Sigmoid colon (tissue), 7 donors: ENCODE measurements around the gene VAMP5. TPM values are rescaled to one million over a fixed set of nuclear protein-coding genes. Genes with fewer than 3 reads are reported as not detected.

ENCODE experiments used
- DNase-seq: peaks from one replicate; pipeline ENCODE4 v3.0.0-alpha.2; 2019
- H3K27ac ChIP-seq, 4 donors: fragments of 200-600 bp; sonication (generic); one replicate each; pipeline ENCODE4 v1.5.1; 2016 to 2019; ENCODE audit warnings: mild to moderate bottlenecking in 1 of 4
- H3K27me3 ChIP-seq, 3 donors: fragments of 200-600 bp; sonication (generic); one replicate each; pipeline ENCODE4 v1.5.1; 2019; ENCODE audit warnings: mild to moderate bottlenecking in 1 of 3
- H3K36me3 ChIP-seq, 4 donors: fragments of 200-600 bp; sonication (generic); one replicate each; pipeline ENCODE4 v1.5.1; 2016 to 2019
- H3K4me1 ChIP-seq, 4 donors: fragments of 200-600 bp; sonication (generic); one replicate each; pipeline ENCODE4 v1.5.1; 2017 to 2019
- H3K4me3 ChIP-seq, 4 donors: fragments of 200-600 bp; sonication (generic); one replicate each; pipeline ENCODE4 v1.5.1; 2017 to 2019; ENCODE audit warnings: mild to moderate bottlenecking in 2 of 4, moderate library complexity in 1 of 4
- H3K9me3 ChIP-seq, 4 donors: fragments of 200-600 bp in 3 of 4; sonication (generic) in 3 of 4; one replicate each; pipeline versions ENCODE4 v1.5.1 to v1.6.1; 2013 to 2019
- CTCF ChIP-seq, 4 experiments: fragments of 450-650 bp in 3 of 4; fragments of 200-600 bp in 1 of 4; IDR thresholded peaks; one replicate each; pipeline ENCODE4 v1.5.1; 2016 to 2019; ENCODE audit warnings: antibody characterized with exemption in 4 of 4, mild to moderate bottlenecking in 3 of 4, moderate library complexity in 2 of 4
- EP300 ChIP-seq, 4 donors: sonication (generic); formaldehyde crosslinking; IDR thresholded peaks; one replicate each; pipeline ENCODE4 v1.6.1; 2017; ENCODE audit warnings: antibody characterized with exemption in 4 of 4
- POLR2A ChIP-seq, 2 donors: fragments of 450-650 bp; IDR thresholded peaks; one replicate each; pipeline ENCODE4 v1.6.1; 2016; ENCODE audit warnings: antibody characterized with exemption in 2 of 2, mild to moderate bottlenecking in 2 of 2, moderate library complexity in 2 of 2
- POLR2AphosphoS5 ChIP-seq, 4 donors: sonication (generic); formaldehyde crosslinking; IDR thresholded peaks; one replicate each; pipeline ENCODE4 v1.6.1; 2017; ENCODE audit warnings: antibody characterized with exemption in 4 of 4
- WGBS, 2 donors: extraction: QIAGEN DNeasy Blood & Tissue Kit; methylation state at CpG; one replicate each; pipeline ENCODE4 v1.1.7; 2013; 5-methylcytosine and 5-hydroxymethylcytosine counted together
- intact Hi-C: fragments of 100-400 bp; cut with DNase I; formaldehyde crosslinking; loops from one replicate; pipeline ENCODE4 v1.15.1; 2023
- polyA plus RNA-seq, 3 donors: library from polyadenylated mRNA; stranded (reverse); fragments of 200-250 nt; gene quantifications; one replicate each; pipeline ENCODE4 v1.2.3, GENCODE V29; 2013
- total RNA-seq, 4 donors: library from RNA; depleted of rRNA; stranded (reverse); fragments of >200 nt; gene quantifications; one replicate each; pipeline ENCODE4 v1.1.0, GENCODE V29; 2016
- donor health status: healthy with polysubstance abuse.
- donor health status: Bipolar disorder and iron deficiency.
- donor health status: healthy.

Gene VAMP5
- total and polyA plus RNA-seq, 7 donors: 51.2 to 97.5 (median 68.0) TPM

- TF ChIP-seq EP300 (IDR thresholded peaks at IDR 0.05) (no peak), CTCF (IDR thresholded peaks at IDR 0.05) (no peak), POLR2AphosphoS5 (IDR thresholded peaks at IDR 0.05) (no peak), POLR2A (IDR thresholded peaks at IDR 0.05) (no peak)
- no peak for DNase-seq
- 65 to 79% methylated on average over 6 of the region's 6 CpGs for WGBS, 2 donors
- no peaks in the 10 kb centered on the region for H3K27me3 ChIP-seq
- peaks cover 0 to 10% (median 7%) of the 10 kb centered on the region in 4 donors for H3K4me1 ChIP-seq
- H3K9me3 ChIP-seq: no peaks in the 10 kb centered on the region
- peak overlapping the region in 2 of 4 donors; percentile 28 for H3K4me3 ChIP-seq
- intact Hi-C loops: no loop called here
- H3K27ac ChIP-seq: peak overlapping the region; percentile 15 to 71 (median 51)
- H3K36me3 ChIP-seq: no peaks in the 10 kb centered on the region
Measured at GRCh38 chr2:85579266-85579935, 4.8 kb upstream of the VAMP5 start.

GRCh38 chr2:85580206-85580605 lies 4.0 kb upstream of the VAMP5 start:
- no peak overlapping the region for H3K4me3 ChIP-seq
- H3K4me1 ChIP-seq: peaks cover 0 to 18% (median 14%) of the 10 kb centered on the region in 4 donors
- DNase-seq: no peak
- H3K27me3 ChIP-seq: no peaks in the 10 kb centered on the region
- TF ChIP-seq CTCF (IDR thresholded peaks at IDR 0.05) (no peak), EP300 (IDR thresholded peaks at IDR 0.05) (no peak), POLR2A (IDR thresholded peaks at IDR 0.05) (no peak), POLR2AphosphoS5 (IDR thresholded peaks at IDR 0.05) (no peak)
- H3K27ac ChIP-seq: peak overlapping the region in 2 of 4 donors; percentile 15 to 71
- H3K36me3 ChIP-seq: no peaks in the 10 kb centered on the region
- 93 to 96% methylated on average over 3 of the region's 3 CpGs for WGBS, 2 donors
- H3K9me3 ChIP-seq: no peaks in the 10 kb centered on the region
- intact Hi-C loops: no loop called here

- H3K27me3 ChIP-seq: no peaks in the 10 kb centered on the region
- H3K4me3 ChIP-seq: no peak overlapping the region
- intact Hi-C loops: no loop called here
- TF ChIP-seq POLR2A (IDR thresholded peaks at IDR 0.05): no peak
- no peak for TF ChIP-seq POLR2AphosphoS5 (IDR thresholded peaks at IDR 0.05)
- no peak for TF ChIP-seq EP300 (IDR thresholded peaks at IDR 0.05)
- TF ChIP-seq CTCF (IDR thresholded peaks at IDR 0.05): no peak
- peaks cover 0 to 33% (median 26%) of the 10 kb centered on the region in 4 donors for H3K4me1 ChIP-seq
- H3K9me3 ChIP-seq: no peaks in the 10 kb centered on the region
- 73 to 83% methylated on average over 1 of the region's 1 CpG for WGBS, 2 donors
- H3K36me3 ChIP-seq: no peaks in the 10 kb centered on the region
- DNase-seq: peak; percentile 45
- H3K27ac ChIP-seq: no peak overlapping the region
Measured at GRCh38 chr2:85582492-85582891, 1.7 kb upstream of the VAMP5 start.

GRCh38 chr2:85583667-85584353 lies 421 bp upstream of the VAMP5 start:
- H3K27me3 ChIP-seq: no peaks in the 10 kb centered on the region
- H3K9me3 ChIP-seq: no peaks in the 10 kb centered on the region
- DNase-seq: peak; percentile 68
- TF ChIP-seq POLR2AphosphoS5 (IDR thresholded peaks at IDR 0.05) (no peak), EP300 (IDR thresholded peaks at IDR 0.05) (no peak), POLR2A (IDR thresholded peaks at IDR 0.05) (no peak), CTCF (IDR thresholded peaks at IDR 0.05) (no peak)
- peaks cover 0 to 38% (median 30%) of the 10 kb centered on the region in 4 donors for H3K4me1 ChIP-seq
- intact Hi-C loops: no loop called here
- WGBS, 2 donors: 27 to 46% methylated on average over 16 of the region's 16 CpGs
- no peaks in the 10 kb centered on the region for H3K36me3 ChIP-seq
- peak overlapping the region; percentile 57 to 79 (median 71) for H3K4me3 ChIP-seq
- H3K27ac ChIP-seq: peak overlapping the region; percentile 87 to 90 (median 88)
